Fibroblast of upper back skin (primary cell): Measurements from ENCODE around the gene B3GNT2.
"Not testable (repeated sequence)": the region's sequence is repeated elsewhere in the genome, so short reads cannot be mapped to it uniquely, and the experiment has no call there.

Experiments used
- DNase-seq: peaks from one replicate; pipeline ENCODE4 v3.0.0-alpha.2; 2013

B3GNT2 gene

GRCh38 chr2:62240546-62240945, 44.6 kb downstream of the B3GNT2 start:
- DNase-seq, result no peak

- no peak for DNase-seq
Observed at GRCh38 chr2:62243983-62244382, 48.1 kb downstream of the B3GNT2 start.

GRCh38 chr2:62248226-62248625, 52.3 kb downstream of the B3GNT2 start:
- DNase-seq, result no peak

GRCh38 chr2:62250239-62250638, 54.3 kb downstream of the B3GNT2 start:
- no peak for DNase-seq

- DNase-seq, result no peak
Observed at GRCh38 chr2:62254424-62255266, 58.7 kb downstream of the B3GNT2 start.

GRCh38 chr2:62257466-62257865, 61.6 kb downstream of the B3GNT2 start:
- DNase-seq, result no peak

- no peak for DNase-seq
Observed at GRCh38 chr2:62263076-62263715, 67.3 kb downstream of the B3GNT2 start.

GRCh38 chr2:62264186-62264585, 68.3 kb downstream of the B3GNT2 start:
- DNase-seq, result no peak

- DNase-seq, result peak; percentile 11
Observed at GRCh38 chr2:62265106-62265505, 69.2 kb downstream of the B3GNT2 start.

- peak; percentile 85 for DNase-seq
Observed at GRCh38 chr2:62266433-62267038, 70.6 kb downstream of the B3GNT2 start.

GRCh38 chr2:62267696-62268095, 71.8 kb downstream of the B3GNT2 start:
- DNase-seq, result no peak

- not testable (repeated sequence) for DNase-seq
Observed at GRCh38 chr2:62268681-62269188, 72.8 kb downstream of the B3GNT2 start.

- DNase-seq, result peak; percentile 22
Observed at GRCh38 chr2:62270728-62271127, 74.8 kb downstream of the B3GNT2 start.
